ENCODE results near the gene UVSSA.
"Not testable (repeated sequence)": the region's sequence is repeated elsewhere in the genome, so short reads cannot be mapped to it uniquely, and the experiment has no call there.

Gene UVSSA

GRCh38 chr4:1323280-1323634 lies 23.8 kb upstream of the UVSSA start:
- H3K79me2 ChIP-seq (ENCODE audit: low read length): no peaks in the 10 kb centered on the region
- no peaks in the 10 kb centered on the region for H3K9me3 ChIP-seq (ENCODE audit: insufficient read depth, low read length)
- no peak overlapping the region for H2AFZ ChIP-seq (ENCODE audit: low read depth, low read length)
- H3K36me3 ChIP-seq (replicated peaks; ENCODE audit: low read depth, low read length): peaks cover 20% of the 10 kb centered on the region
- H4K20me1 ChIP-seq (ENCODE audit: insufficient read depth, low read length): no peaks in the 10 kb centered on the region
- no peak overlapping the region for H3K27ac ChIP-seq (ENCODE audit: low read length)
- no peaks in the 10 kb centered on the region for H3K4me1 ChIP-seq (ENCODE audit: low read length)
- no peak overlapping the region for H3K4me2 ChIP-seq (ENCODE audit: low read length)
- TF ChIP-seq CTCF (IDR thresholded peaks at IDR 0.05; ENCODE audit: low read depth, low read length): no peak
- TF ChIP-seq EZH2phosphoT487 (IDR thresholded peaks at IDR 0.05; ENCODE audit: low read depth): no peak
- H3K27me3 ChIP-seq (ENCODE audit: low read depth, low read length): no peaks in the 10 kb centered on the region
- H3K9ac ChIP-seq (ENCODE audit: low read length): no peak overlapping the region
- H3K4me3 ChIP-seq (ENCODE audit: low read length): no peak overlapping the region

GRCh38 chr4:1323635-1324442 lies 23.2 kb upstream of the UVSSA start:
- Histone ChIP-seq H3K79me2 (ENCODE audit: low read length) (no peaks in the 10 kb centered on the region), H3K9ac (ENCODE audit: low read length) (no peak overlapping the region), H3K4me1 (ENCODE audit: low read length) (no peaks in the 10 kb centered on the region), H3K27me3 (ENCODE audit: low read depth, low read length) (no peaks in the 10 kb centered on the region), H3K4me3 (ENCODE audit: low read length) (no peak overlapping the region), H4K20me1 (ENCODE audit: insufficient read depth, low read length) (no peaks in the 10 kb centered on the region), H3K27ac (ENCODE audit: low read length) (no peak overlapping the region), H3K4me2 (ENCODE audit: low read length) (no peak overlapping the region), H2AFZ (ENCODE audit: low read depth, low read length) (no peak overlapping the region), H3K9me3 (ENCODE audit: insufficient read depth, low read length) (no peaks in the 10 kb centered on the region), H3K36me3 (replicated peaks; ENCODE audit: low read depth, low read length) (peaks cover 15% of the 10 kb centered on the region)
- TF ChIP-seq EZH2phosphoT487 (IDR thresholded peaks at IDR 0.05; ENCODE audit: low read depth) (no peak), CTCF (IDR thresholded peaks at IDR 0.05; ENCODE audit: low read depth, low read length) (no peak)

GRCh38 chr4:1324443-1325175 lies 22.4 kb upstream of the UVSSA start:
- H3K9ac ChIP-seq (ENCODE audit: low read length); H4K20me1 ChIP-seq (ENCODE audit: insufficient read depth, low read length); H3K4me3 ChIP-seq (ENCODE audit: low read length); H3K4me2 ChIP-seq (ENCODE audit: low read length); H3K79me2 ChIP-seq (ENCODE audit: low read length); H3K4me1 ChIP-seq (ENCODE audit: low read length); H3K27me3 ChIP-seq (ENCODE audit: low read depth, low read length); H2AFZ ChIP-seq (ENCODE audit: low read depth, low read length); H3K27ac ChIP-seq (ENCODE audit: low read length); H3K9me3 ChIP-seq (ENCODE audit: insufficient read depth, low read length): not testable (repeated sequence)
- peaks cover 12% of the 10 kb centered on the region for H3K36me3 ChIP-seq (replicated peaks; ENCODE audit: low read depth, low read length)

- no peak overlapping the region for H2AFZ ChIP-seq (ENCODE audit: low read depth, low read length)
- H4K20me1 ChIP-seq (ENCODE audit: insufficient read depth, low read length): no peaks in the 10 kb centered on the region
- H3K79me2 ChIP-seq (ENCODE audit: low read length): no peaks in the 10 kb centered on the region
- H3K4me1 ChIP-seq (ENCODE audit: low read length): no peaks in the 10 kb centered on the region
- H3K9ac ChIP-seq (ENCODE audit: low read length): no peak overlapping the region
- no peak overlapping the region for H3K4me3 ChIP-seq (ENCODE audit: low read length)
- H3K36me3 ChIP-seq (replicated peaks; ENCODE audit: low read depth, low read length): peaks cover 12% of the 10 kb centered on the region
- no peak overlapping the region for H3K4me2 ChIP-seq (ENCODE audit: low read length)
- no peaks in the 10 kb centered on the region for H3K9me3 ChIP-seq (ENCODE audit: insufficient read depth, low read length)
- TF ChIP-seq EZH2phosphoT487 (IDR thresholded peaks at IDR 0.05; ENCODE audit: low read depth) (no peak), CTCF (IDR thresholded peaks at IDR 0.05; ENCODE audit: low read depth, low read length) (no peak)
- H3K27ac ChIP-seq (ENCODE audit: low read length): no peak overlapping the region
- H3K27me3 ChIP-seq (ENCODE audit: low read depth, low read length): no peaks in the 10 kb centered on the region
These were observed 21.9 kb upstream of the UVSSA start for GRCh38 chr4:1325176-1325480.
